ENCODE data around the gene SPDYC.

The SPDYC gene

DNA sequence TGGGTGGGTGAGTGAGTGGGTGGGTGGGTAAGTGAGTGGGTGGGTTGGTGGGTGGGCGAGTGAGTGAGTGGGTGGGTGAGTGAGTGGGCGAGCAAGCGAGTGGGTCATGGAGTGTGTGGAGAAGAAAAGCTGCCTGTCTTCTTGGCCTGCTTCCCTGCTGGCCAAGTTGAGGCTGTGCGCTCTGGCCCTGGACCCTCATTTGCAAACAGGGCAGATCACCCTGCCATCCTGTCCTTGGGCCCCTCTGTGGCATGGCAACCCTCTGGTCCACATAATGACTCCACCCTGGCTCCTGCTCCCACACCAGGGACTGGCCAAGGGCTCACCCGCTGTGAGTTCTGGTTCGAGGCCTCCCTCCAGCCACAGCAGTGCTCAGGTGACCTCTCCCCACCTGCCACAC, 46.8 kb downstream of the SPDYC start:
- Mint-ChIP-seq H3K36me3 (ENCODE audit: low read depth) (no peaks in the 10 kb centered on the region), H3K4me1 (peaks cover 9% of the 10 kb centered on the region), H3K27ac (no peak overlapping the region), H3K9me3 (no peaks in the 10 kb centered on the region), H3K4me3 (no peak overlapping the region), H3K27me3 (ENCODE audit: low read depth) (no peaks in the 10 kb centered on the region)
- TF ChIP-seq, protein P1, sequence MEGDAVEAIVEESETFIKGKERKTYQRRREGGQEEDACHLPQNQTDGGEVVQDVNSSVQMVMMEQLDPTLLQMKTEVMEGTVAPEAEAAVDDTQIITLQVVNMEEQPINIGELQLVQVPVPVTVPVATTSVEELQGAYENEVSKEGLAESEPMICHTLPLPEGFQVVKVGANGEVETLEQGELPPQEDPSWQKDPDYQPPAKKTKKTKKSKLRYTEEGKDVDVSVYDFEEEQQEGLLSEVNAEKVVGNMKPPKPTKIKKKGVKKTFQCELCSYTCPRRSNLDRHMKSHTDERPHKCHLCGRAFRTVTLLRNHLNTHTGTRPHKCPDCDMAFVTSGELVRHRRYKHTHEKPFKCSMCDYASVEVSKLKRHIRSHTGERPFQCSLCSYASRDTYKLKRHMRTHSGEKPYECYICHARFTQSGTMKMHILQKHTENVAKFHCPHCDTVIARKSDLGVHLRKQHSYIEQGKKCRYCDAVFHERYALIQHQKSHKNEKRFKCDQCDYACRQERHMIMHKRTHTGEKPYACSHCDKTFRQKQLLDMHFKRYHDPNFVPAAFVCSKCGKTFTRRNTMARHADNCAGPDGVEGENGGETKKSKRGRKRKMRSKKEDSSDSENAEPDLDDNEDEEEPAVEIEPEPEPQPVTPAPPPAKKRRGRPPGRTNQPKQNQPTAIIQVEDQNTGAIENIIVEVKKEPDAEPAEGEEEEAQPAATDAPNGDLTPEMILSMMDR (IDR thresholded peaks at IDR 0.05; ENCODE audit: unreplicated experiment in 3 of 3) = no peak

DNA sequence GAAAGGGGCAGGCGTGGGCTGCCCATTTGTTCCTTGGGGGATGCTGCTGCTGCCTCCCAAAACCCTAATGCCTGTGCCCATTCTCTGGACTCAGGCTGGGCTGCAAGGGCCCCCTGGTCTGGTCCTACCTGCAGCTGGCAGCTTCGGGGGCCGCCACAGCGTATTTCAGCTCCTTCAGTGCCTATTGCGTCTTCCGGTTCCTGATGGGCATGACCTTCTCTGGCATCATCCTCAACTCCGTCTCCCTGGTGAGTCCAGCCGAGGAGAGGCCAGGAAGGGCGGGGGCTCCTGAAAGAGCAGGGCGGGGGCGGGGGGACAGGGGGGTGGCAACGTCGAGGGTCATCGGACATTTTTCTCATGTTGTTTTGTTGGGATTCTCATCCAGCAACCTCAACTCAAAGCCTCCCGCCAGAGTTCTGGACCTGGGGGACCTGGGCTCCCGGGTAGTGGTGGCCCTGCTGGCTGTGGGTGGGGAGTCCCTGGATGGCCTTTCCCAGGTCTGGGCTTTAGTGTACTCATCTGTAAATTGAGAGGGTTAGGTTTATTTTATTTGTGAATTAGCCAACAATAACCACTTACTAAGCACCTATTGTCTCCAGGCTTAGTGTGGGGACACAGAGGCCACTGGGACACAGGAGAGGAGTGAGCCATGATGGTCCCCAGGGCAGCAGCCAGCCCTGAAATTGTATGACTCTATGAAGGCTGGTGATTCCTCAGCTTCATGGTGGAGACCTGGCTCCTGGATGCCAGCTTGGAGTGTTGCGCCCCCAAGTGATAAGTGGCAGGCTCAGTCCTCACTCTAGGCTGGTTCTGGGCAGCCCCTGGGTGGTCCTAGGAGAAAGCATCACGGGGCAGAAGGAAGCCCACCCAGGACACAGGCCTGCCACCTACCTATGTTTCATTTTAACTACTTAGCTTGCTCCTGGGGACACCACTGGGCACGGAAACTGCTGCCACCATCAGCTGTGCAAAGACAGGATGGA, 47.7 kb downstream of the SPDYC start:
- Mint-ChIP-seq H3K27ac (no peak overlapping the region), H3K9me3 (no peaks in the 10 kb centered on the region), H3K36me3 (ENCODE audit: low read depth) (no peaks in the 10 kb centered on the region), H3K27me3 (ENCODE audit: low read depth) (no peaks in the 10 kb centered on the region), H3K4me1 (peaks cover 8% of the 10 kb centered on the region), H3K4me3 (no peak overlapping the region)
- TF ChIP-seq, protein P1 (IDR thresholded peaks at IDR 0.05; ENCODE audit: unreplicated experiment in 3 of 3) = no peak

DNA sequence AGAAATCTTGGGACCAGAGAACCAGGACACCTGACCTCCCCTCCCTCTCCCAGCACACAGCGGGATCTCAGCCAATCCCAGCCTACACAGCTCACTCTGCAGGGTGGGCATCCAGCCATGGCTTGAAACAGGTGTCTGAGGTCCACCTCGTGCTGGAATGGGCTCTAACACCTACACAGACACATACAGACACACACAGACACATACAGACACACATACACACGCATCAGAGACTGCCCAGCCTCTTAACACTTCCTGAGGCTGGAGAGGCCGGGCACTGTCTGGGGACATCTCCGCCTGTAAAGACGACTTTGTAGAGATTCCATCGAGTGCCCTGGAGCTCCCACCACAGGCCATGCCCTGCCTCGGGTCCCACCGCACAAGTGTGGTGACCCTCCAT, 48.4 kb downstream of the SPDYC start:
- TF ChIP-seq, protein P1 (IDR thresholded peaks at IDR 0.05; ENCODE audit: unreplicated experiment in 3 of 3) = no peak
- Mint-ChIP-seq H3K27ac (no peak overlapping the region), H3K4me3 (no peak overlapping the region), H3K27me3 (ENCODE audit: low read depth) (no peaks in the 10 kb centered on the region), H3K9me3 (no peaks in the 10 kb centered on the region), H3K36me3 (ENCODE audit: low read depth) (no peaks in the 10 kb centered on the region), H3K4me1 (peaks cover under 1% of the 10 kb centered on the region)

DNA sequence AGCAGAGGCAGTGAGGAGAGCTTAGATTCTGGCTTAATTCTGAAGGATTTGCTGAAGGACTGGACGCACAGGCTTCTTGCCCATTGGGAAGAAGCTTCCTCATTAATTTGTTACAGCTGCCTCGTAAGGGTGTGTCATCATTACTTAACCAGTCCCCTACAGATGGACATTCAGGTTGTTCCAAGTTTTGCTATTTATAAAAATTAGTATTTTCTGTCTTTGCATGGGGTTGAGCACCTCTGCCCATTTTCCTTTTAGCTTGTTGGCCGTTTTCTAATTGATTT, 49.8 kb downstream of the SPDYC start:
- TF ChIP-seq, protein P1 (IDR thresholded peaks at IDR 0.05; ENCODE audit: unreplicated experiment in 3 of 3) = no peak
- Mint-ChIP-seq H3K27me3 (ENCODE audit: low read depth) (peaks cover 4% of the 10 kb centered on the region), H3K4me1 (peaks cover 1% of the 10 kb centered on the region), H3K9me3 (no peaks in the 10 kb centered on the region), H3K27ac (no peak overlapping the region), H3K36me3 (ENCODE audit: low read depth) (no peaks in the 10 kb centered on the region), H3K4me3 (no peak overlapping the region)

DNA sequence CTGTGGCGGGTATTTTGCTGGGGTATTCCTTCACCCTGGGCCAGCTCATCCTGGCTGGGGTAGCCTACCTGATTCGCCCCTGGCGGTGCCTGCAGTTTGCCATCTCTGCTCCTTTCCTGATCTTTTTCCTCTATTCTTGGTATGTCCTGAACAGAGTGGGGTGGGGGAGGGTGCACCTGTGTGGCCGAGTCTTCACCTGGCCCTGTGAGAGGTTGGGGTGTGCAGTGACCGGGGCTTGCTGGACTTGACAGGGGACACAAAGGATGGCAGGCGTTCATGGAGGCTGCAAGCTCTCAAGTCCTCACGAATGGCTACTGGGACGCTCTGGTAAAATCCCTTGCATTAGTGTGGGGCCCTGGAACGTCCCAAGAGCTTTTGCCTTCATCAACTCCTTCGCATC, 51.0 kb downstream of the SPDYC start:
- Mint-ChIP-seq H3K27me3 (ENCODE audit: low read depth) (peaks cover 15% of the 10 kb centered on the region), H3K36me3 (ENCODE audit: low read depth) (no peaks in the 10 kb centered on the region), H3K27ac (no peak overlapping the region), H3K4me3 (no peak overlapping the region), H3K9me3 (no peaks in the 10 kb centered on the region), H3K4me1 (peaks cover 12% of the 10 kb centered on the region)
- TF ChIP-seq, protein P1 (IDR thresholded peaks at IDR 0.05; ENCODE audit: unreplicated experiment in 3 of 3) = no peak
